Activated T-helper 2 cell treated with anti-CD3 and anti-CD28 coated beads, Interferon-gamma antibody, Interleukin-2, Interleukin-4, amounts not matched to agents 10 μg/mL and 5 μg/mL and 100 μg/mL, durations not matched to agents 14 hours and 24 hours and 36 hours (primary cell): ENCODE results near the gene SEMA4D. TPM values are rescaled to one million over a fixed set of nuclear protein-coding genes. Genes with fewer than 3 reads are reported as not detected.

ENCODE experiments used
- DNase-seq: peaks from one replicate; pipeline ENCODE4 v3.0.0; 2021; ENCODE audit warnings: low spot score
- H3K27ac Mint-ChIP-seq: one replicate; pipeline ENCODE4 v1.8.0; 2021; ENCODE audit warnings: mixed read lengths
- H3K27me3 Mint-ChIP-seq: one replicate; pipeline ENCODE4 v1.8.0; 2021; ENCODE audit warnings: low read depth, mixed read lengths
- H3K36me3 Mint-ChIP-seq: one replicate; pipeline ENCODE4 v1.8.0; 2021; ENCODE audit warnings: low read depth, mixed read lengths
- H3K4me1 Mint-ChIP-seq: one replicate; pipeline ENCODE4 v1.8.0; 2021; ENCODE audit warnings: low read depth, mixed read lengths
- H3K4me3 Mint-ChIP-seq: one replicate; pipeline ENCODE4 v1.8.0; 2021; ENCODE audit warnings: low read depth, mild to moderate bottlenecking, moderate library complexity, mixed read lengths
- H3K9me3 Mint-ChIP-seq: one replicate; pipeline ENCODE4 v1.8.0; 2021; ENCODE audit warnings: mixed read lengths
- intact Hi-C: fragments of 100-400 bp; cut with micrococcal nuclease; formaldehyde crosslinking; loops from one replicate; pipeline ENCODE4 v1.15.1; 2023
- total RNA-seq: library from RNA; stranded (reverse); gene quantifications from 2 replicates; pipeline ENCODE4 v1.2.3, GENCODE V29; 2022

SEMA4D gene
- total RNA-seq, 1 donor from 2014 or later: 317 TPM

DNA sequence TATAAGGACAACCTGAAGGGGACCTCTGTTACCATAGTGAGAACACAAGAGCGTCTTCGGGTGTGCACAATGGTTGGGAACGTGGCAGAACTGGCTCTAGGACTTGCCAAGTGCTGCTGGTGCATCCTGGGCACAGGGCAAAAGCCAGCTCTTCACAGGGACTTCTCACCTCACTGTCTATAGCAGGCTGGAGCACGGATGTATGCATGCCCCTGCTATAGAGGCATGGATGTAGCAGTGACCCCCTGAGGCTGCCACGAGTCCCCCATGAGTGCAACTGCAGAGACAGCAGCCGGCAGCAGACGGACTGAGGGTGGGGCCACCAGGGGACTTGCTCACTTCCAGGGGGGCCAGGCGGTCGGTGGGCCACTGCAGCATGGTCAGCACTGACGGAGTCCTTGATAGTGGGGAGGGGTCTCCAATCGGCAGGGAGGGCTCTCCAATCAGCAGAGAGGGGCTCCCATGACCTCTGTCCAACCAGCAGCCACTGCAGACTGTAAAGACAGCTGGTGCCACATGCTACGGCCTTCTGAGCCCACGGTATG is 64.9 kb downstream of the SEMA4D start:
- H3K27ac Mint-ChIP-seq: no peak overlapping the region

DNA sequence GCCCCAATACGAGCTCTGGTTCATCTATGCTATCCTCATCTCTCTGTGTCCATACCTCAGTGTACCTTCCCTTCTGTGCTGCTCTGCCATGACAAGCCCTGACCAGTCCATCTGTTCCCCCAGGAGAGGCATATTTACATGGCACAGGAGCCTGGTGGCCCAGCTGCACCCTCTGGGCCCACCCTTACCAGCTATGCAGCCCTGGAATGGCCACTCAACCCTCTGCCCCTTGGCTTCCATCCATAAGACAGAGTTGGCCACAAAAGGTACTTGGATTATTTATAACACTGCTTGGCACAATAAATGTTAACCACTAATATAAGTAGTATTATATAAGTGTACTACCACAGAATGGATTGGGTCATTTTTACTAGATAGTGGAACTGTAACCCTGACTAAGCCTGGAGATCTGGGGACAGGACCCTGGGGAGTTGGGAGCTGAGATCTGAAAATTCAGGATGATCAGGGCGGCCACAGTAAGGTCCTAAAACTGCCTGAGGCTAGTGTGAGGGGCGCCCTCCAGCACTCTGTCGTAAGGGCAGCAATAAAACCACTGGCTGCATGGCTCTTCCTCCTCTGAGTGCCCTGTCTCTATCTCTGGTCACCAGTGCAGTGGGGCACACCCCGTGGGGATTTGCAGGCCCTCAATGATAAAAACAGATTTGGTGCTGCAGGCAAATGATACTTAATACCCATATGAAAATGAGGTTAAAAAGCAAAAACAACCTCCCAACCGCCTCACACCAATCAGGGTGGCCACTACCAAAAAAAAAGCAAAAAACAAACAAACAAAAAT is 65.8 kb downstream of the SEMA4D start:
- no peak for DNase-seq
- Mint-ChIP-seq H3K9me3 (no peaks in the 10 kb centered on the region), H3K4me3 (no peak overlapping the region), H3K27ac (peak overlapping the region; percentile 76), H3K4me1 (peaks cover 65% of the 10 kb centered on the region), H3K27me3 (no peaks in the 10 kb centered on the region), H3K36me3 (peaks cover 54% of the 10 kb centered on the region)
- intact Hi-C loops: no loop called here

More for the DNA sequence above, 64.9 kb downstream of the SEMA4D start:
- DNase-seq: no peak
- Mint-ChIP-seq H3K4me3 (no peak overlapping the region), H3K9me3 (no peaks in the 10 kb centered on the region), H3K36me3 (peaks cover 57% of the 10 kb centered on the region), H3K4me1 (peaks cover 66% of the 10 kb centered on the region), H3K27me3 (no peaks in the 10 kb centered on the region)
- intact Hi-C loops: no loop called here

DNA sequence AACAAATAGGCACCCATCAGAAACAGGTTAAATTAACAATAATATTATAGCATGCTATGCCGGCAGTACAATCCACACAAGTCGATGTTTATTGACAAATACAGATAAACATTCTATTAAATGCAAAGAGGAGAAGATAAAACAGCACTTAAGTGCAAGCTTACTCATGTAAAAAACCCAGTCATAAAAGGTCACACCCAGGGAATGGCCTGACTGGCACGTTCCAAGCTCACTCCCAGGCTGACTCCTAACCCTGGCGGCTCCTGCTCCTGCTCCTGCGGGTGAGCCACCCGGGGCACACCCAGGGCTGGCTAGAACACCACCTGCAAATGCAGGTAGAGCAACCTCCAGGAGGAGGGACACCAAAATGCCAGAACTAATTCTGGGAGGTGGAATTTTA is 66.9 kb downstream of the SEMA4D start:
- no peaks in the 10 kb centered on the region for H3K9me3 Mint-ChIP-seq
- peaks cover 70% of the 10 kb centered on the region for H3K4me1 Mint-ChIP-seq
- H3K27me3 Mint-ChIP-seq: no peaks in the 10 kb centered on the region
- intact Hi-C loops: no loop called here
- H3K27ac Mint-ChIP-seq: peak overlapping the region; percentile 65
- H3K4me3 Mint-ChIP-seq: no peak overlapping the region
- H3K36me3 Mint-ChIP-seq: peaks cover 66% of the 10 kb centered on the region
- DNase-seq: no peak

GRCh38 chr9:89428901-89429890 is 68.7 kb downstream of the SEMA4D start:
- intact Hi-C loops: loop anchor here (1.0 to 10.0 kb wide), 3 partner anchors 120 to 556 kb away; no protein-coding TSS in a partner anchor
- H3K27me3 Mint-ChIP-seq: no peaks in the 10 kb centered on the region
- peaks cover 79% of the 10 kb centered on the region for H3K4me1 Mint-ChIP-seq
- H3K4me3 Mint-ChIP-seq: peak overlapping the region; percentile 17
- peak overlapping the region; percentile 90 for H3K27ac Mint-ChIP-seq
- H3K9me3 Mint-ChIP-seq: peaks cover 5% of the 10 kb centered on the region
- peaks cover 69% of the 10 kb centered on the region for H3K36me3 Mint-ChIP-seq
- DNase-seq: no peak

DNA sequence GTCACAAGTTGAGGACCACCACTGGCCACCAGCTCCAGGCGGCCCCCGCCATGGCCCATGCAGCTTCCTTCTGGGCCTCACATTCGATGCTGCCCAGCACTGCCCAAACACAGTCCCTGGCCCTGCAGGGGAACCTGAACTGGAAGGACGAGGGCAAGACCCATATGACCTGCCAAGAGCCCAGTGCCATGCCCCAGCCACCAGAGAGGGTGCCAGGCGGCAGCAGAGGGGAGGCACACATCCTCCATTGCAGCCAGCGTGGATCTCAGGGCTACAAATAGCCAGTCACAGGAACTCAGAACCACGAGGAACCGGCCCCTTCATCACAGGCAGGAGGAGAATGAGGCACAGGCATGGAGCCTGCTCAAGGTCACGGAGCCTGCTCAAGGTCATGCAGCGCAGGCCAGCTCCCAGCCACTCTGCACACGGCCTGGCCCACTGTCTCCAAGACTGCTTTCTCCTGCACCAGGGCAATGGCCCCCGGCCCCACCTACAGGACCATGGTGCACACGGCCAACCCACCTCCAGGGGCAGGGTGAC is 69.6 kb downstream of the SEMA4D start:
- no peak overlapping the region for H3K4me3 Mint-ChIP-seq
- H3K36me3 Mint-ChIP-seq: peaks cover 73% of the 10 kb centered on the region
- H3K27ac Mint-ChIP-seq: peak overlapping the region; percentile 90
- no peak for DNase-seq
- intact Hi-C loops: loop anchor here (10.0 kb wide), 2 partner anchors 277 to 557 kb away; no protein-coding TSS in a partner anchor
- H3K4me1 Mint-ChIP-seq: peaks cover 84% of the 10 kb centered on the region
- H3K27me3 Mint-ChIP-seq: no peaks in the 10 kb centered on the region
- peaks cover 5% of the 10 kb centered on the region for H3K9me3 Mint-ChIP-seq

GRCh38 chr9:89427621-89428221 is 70.2 kb downstream of the SEMA4D start:
- peaks cover 71% of the 10 kb centered on the region for H3K36me3 Mint-ChIP-seq

GRCh38 chr9:89426384-89426961 is 71.4 kb downstream of the SEMA4D start:
- Mint-ChIP-seq H3K4me1 (peaks cover 87% of the 10 kb centered on the region), H3K36me3 (peaks cover 73% of the 10 kb centered on the region), H3K9me3 (peaks cover 5% of the 10 kb centered on the region), H3K27me3 (no peaks in the 10 kb centered on the region), H3K4me3 (peak overlapping the region; percentile 60), H3K27ac (peak overlapping the region; percentile 90)
- DNase-seq: no peak
- intact Hi-C loops: loop anchor here (1.0 to 10.0 kb wide), 5 partner anchors 16 to 558 kb away; no protein-coding TSS in a partner anchor

More at GRCh38 chr9:89427621-89428221, 70.2 kb downstream of the SEMA4D start:
- no peaks in the 10 kb centered on the region for H3K27me3 Mint-ChIP-seq
- intact Hi-C loops: loop anchor here (1.0 to 10.0 kb wide), 5 partner anchors 9 to 557 kb away; no protein-coding TSS in a partner anchor
- H3K27ac Mint-ChIP-seq: peak overlapping the region; percentile 90
- H3K9me3 Mint-ChIP-seq: peaks cover 5% of the 10 kb centered on the region
- H3K4me1 Mint-ChIP-seq: peaks cover 85% of the 10 kb centered on the region
- peak overlapping the region; percentile 60 for H3K4me3 Mint-ChIP-seq
- no peak for DNase-seq

DNA sequence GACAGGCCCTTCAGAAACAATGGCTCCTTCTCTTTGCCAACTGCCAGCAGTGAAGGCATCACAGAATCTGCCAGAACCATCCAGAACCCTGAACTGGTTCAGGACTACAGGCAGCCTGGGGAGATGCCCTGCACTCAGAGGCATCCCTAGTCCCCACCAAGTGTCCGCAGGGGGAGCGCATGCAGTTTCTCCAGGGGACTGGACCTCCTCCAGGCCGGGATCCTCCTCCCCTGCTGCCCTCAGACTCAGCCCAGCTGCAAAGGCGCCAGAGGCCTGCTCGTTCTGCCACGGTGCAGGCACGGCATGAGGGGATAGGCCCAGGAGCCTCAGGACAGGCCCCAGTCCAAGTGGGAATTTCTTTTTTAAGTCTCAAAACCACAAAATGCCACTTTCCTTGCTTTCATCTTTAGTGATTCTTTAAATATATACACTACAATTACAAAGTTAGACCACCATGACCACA is 72.0 kb downstream of the SEMA4D start:
- intact Hi-C loops: loop anchor here (1.0 to 10.0 kb wide), 5 partner anchors 15 to 559 kb away; no protein-coding TSS in a partner anchor
- no peaks in the 10 kb centered on the region for H3K27me3 Mint-ChIP-seq

DNA sequence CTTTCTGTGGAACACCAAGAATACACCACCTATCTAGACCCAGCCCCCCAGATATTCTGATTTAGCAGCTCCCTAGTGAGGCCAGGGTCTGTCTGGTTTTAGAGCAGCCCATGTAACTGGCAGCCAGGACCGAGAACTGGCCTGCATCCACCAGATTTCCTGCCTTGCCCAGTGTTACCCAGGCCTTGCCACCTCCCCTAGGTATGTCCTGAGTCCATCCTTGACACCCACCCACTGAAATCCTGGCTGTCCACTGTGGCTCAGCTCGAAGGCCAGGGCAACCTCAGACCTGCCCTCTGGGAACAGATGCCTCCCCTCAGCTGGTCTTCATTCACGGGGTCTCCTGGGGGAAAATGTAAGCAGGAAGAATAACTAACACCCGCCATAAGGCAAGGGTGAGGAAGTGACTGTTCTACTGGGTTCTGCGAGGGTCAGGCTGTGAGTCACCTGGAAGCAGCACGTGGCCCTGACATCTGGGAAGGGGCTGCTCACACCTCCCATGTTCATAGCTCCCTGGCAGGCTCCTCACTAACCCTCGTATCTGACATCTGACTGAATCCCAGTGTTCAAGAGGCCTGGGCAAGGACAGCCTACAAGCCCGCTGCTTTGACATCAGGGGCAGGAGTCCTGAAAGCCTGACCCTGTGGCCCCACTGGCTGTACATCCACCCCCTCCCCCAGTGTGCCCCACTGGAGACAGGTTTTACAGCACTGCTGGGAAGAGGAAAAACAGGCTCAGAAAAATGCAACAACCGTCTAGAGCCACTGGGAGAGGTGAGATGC is 72.7 kb downstream of the SEMA4D start:
- Mint-ChIP-seq H3K27ac (peak overlapping the region; percentile 90), H3K4me3 (peak overlapping the region; percentile 22), H3K27me3 (no peaks in the 10 kb centered on the region), H3K36me3 (peaks cover 82% of the 10 kb centered on the region), H3K9me3 (peaks cover 5% of the 10 kb centered on the region), H3K4me1 (peaks cover 94% of the 10 kb centered on the region)
- intact Hi-C loops: loop anchor here (10.0 kb wide), 2 partner anchors 280 to 560 kb away; no protein-coding TSS in a partner anchor
- no peak for DNase-seq

More for the DNA sequence above, 72.0 kb downstream of the SEMA4D start:
- H3K4me1 Mint-ChIP-seq: peaks cover 89% of the 10 kb centered on the region
- H3K9me3 Mint-ChIP-seq: peaks cover 5% of the 10 kb centered on the region
- H3K4me3 Mint-ChIP-seq: peak overlapping the region; percentile 60
- H3K36me3 Mint-ChIP-seq: peaks cover 78% of the 10 kb centered on the region
- DNase-seq: no peak
- H3K27ac Mint-ChIP-seq: peak overlapping the region; percentile 90

DNA sequence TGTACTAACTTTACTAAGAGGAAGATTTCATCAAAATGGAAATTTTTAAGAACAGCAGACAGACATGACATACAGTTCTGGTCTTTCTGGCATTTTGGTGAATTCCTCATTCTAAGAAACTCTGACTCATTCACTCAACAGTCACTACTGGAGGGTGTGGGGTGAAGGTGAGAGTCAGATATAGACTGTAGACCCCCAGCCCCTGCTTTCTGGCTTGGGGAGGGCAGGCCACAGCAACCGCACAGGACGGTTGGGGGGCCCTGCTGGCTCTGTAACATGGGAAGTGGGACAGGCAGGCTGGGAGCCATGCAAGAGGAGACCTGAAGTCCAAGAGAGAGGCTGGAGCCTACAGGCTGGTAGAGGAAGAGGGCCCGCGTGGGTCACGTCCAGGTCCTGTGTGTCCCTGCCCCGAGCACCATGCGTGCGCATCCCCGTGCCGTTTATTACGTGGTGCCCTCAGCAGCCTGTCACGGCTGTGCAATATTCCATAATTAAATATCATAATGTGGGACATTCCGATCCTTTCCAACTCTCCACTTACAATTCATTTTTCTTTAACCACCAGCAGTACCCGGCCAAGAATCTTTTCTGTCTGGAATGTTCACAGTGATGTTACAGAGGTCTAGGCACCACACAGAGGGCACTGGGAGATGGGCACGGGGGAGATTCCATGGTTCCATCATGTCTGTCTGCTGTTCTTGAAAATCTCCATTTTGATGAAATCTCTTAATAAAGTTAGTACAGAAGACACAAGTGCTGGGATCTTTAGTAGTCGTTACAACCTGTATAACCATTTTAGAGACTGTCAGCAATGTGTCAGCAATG is 75.5 kb downstream of the SEMA4D start:
- Mint-ChIP-seq H3K36me3 (peaks cover 84% of the 10 kb centered on the region), H3K27ac (peak overlapping the region; percentile 90), H3K27me3 (no peaks in the 10 kb centered on the region), H3K4me1 (peaks cover 93% of the 10 kb centered on the region), H3K4me3 (peak overlapping the region; percentile 45), H3K9me3 (peaks cover 5% of the 10 kb centered on the region)
- DNase-seq: peak; percentile 68
- intact Hi-C loops: loop anchor here (1.0 to 10.0 kb wide), 5 partner anchors 42 to 562 kb away; partner anchors contain the start of gene SECISBP2
